Stimulated activated naive CD4-positive, alpha-beta T cell treated with Interleukin-2 at 50 U/mL for 16 hours (primary cell): ENCODE measurements around the gene C2CD4B.
A peak's percentile ranks its signal among the peaks of the same experiment; 100 is the strongest.

Source experiments
- DNase-seq: peaks from one replicate; lab custom pipeline; 2025; lab: John Stamatoyannopoulos, UW

The C2CD4B gene

DNA sequence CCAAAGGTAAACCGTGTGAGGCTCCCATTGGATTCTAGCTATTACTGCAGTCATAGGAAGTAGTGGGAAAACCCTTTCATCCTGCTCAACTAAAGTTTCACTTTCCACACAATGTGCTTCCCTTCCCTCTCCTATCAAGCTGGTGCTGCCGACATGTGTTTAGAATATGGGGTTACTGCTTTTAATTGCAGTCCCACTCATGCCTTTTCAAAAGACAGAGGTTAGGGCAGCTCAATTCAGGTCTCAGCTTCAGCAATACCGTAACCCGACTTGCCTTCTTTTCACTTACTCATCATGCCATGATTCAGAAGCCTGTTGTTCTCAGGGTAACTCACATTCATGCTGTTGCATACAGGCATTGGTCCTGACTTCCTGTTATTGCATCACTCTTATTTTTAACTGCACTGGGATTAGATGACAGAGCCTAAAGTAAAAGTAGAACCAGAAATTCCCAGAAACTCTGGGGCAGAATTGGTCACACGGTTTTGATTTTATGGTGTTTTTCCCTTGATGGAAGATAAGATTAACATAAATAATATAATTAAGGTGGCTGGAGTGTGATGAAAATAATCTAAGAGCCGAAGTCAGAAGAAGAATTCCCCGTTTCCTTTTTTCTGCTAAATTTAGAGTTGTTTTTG is 45.7 kb downstream of the C2CD4B start:
- DNase-seq, result peak; percentile 9

- DNase-seq, result no peak
Observed at GRCh38 chr15:62118520-62119226, 46.4 kb downstream of the C2CD4B start.

GRCh38 chr15:62115847-62116246 is 49.2 kb downstream of the C2CD4B start:
- no peak for DNase-seq
